ENCODE results near the gene AKAP17A.

AKAP17A gene

GRCh38 chrX:1577845-1578244 lies 13.6 kb upstream of the AKAP17A start:
- Histone ChIP-seq H3K4me3 (no peak overlapping the region), H3K27ac (no peak overlapping the region)
- no peak for TF ChIP-seq CTCF (IDR thresholded peaks at IDR 0.05)
- DNase-seq (ENCODE audit: low spot score) = no peak

GRCh38 chrX:1578511-1579173 lies 12.8 kb upstream of the AKAP17A start:
- no peak for TF ChIP-seq CTCF (IDR thresholded peaks at IDR 0.05)

GRCh38 chrX:1581132-1581531 lies 10.3 kb upstream of the AKAP17A start:
- no peak for DNase-seq (ENCODE audit: low spot score)
- Histone ChIP-seq H3K4me3 (no peak overlapping the region), H3K27ac (no peak overlapping the region)
- peak; percentile 61 for TF ChIP-seq CTCF (IDR thresholded peaks at IDR 0.05)

More at GRCh38 chrX:1578511-1579173, 12.8 kb upstream of the AKAP17A start:
- H3K4me3 ChIP-seq = no peak overlapping the region
- no peak overlapping the region for H3K27ac ChIP-seq
- DNase-seq (ENCODE audit: low spot score) = no peak

GRCh38 chrX:1582686-1583437 lies 8.5 kb upstream of the AKAP17A start:
- TF ChIP-seq CTCF (IDR thresholded peaks at IDR 0.05) = no peak
- Histone ChIP-seq H3K27ac (no peak overlapping the region), H3K4me3 (no peak overlapping the region)
- no peak for DNase-seq (ENCODE audit: low spot score)

- no peak for TF ChIP-seq CTCF (IDR thresholded peaks at IDR 0.05)
- H3K27ac ChIP-seq = no peak overlapping the region
- H3K4me3 ChIP-seq = no peak overlapping the region
- DNase-seq (ENCODE audit: low spot score) = no peak
Observed at GRCh38 chrX:1584237-1585011, 7.0 kb upstream of the AKAP17A start.

GRCh38 chrX:1587161-1587560 lies 4.2 kb upstream of the AKAP17A start:
- Histone ChIP-seq H3K27ac (no peak overlapping the region), H3K4me3 (no peak overlapping the region)
- no peak for DNase-seq (ENCODE audit: low spot score)
- no peak for TF ChIP-seq CTCF (IDR thresholded peaks at IDR 0.05)

Data from coronary artery (tissue), 2 donors.